ENCODE results near the gene COX14.

The COX14 gene

DNA sequence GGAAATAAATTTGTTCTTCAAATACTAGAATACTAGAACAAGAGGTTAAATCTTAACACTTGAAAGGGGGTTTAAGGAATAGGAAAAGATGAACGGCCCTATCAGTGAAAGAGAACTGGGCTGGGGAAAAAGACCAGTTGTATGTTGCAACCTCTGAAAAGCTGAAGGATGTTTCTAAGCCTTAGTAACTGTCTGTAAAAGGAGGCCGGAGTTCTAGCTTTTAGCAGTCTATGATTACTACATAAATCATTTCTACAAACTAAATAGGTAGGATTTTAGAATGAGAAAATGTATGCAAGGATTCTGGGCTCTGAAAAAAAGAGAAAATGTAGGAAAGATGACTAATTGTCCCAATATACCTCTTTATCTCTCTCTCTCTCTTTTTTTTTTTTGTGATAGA is 50.2 kb downstream of the COX14 start:
- no peak for DNase-seq

DNA sequence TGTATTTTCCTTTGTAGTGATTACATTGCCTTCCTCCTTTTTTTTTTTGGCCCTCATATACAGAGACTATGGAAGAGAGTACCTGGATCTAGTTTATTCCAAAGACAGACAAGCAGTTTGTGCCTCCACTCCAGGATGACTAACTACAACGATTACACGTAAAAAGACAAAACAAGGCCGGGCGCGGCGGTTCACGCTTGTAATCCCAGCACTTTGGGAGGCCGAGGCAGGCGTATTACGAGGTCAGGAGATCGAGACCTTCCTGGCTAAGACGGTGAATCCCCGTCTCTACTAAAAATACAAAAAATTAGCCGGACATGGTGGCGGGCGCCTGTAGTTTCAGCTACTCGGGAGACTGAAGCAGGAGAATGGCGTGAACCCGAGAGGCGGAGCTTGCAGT is 52.9 kb downstream of the COX14 start:
- no peak for DNase-seq

DNA sequence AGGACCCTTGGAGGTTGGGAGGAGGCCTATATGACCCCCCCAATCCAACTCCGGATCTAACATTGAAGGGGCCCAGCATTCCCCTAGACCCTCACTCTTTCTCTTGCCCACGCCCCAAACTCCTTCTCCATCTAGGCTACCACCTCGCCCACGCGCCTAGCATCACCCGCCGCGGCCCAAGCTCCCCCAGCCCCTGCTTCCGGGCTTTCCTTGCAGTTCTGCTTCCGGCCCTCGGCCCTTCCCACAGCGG is 54.7 kb downstream of the COX14 start:
- no peak for DNase-seq

DNA sequence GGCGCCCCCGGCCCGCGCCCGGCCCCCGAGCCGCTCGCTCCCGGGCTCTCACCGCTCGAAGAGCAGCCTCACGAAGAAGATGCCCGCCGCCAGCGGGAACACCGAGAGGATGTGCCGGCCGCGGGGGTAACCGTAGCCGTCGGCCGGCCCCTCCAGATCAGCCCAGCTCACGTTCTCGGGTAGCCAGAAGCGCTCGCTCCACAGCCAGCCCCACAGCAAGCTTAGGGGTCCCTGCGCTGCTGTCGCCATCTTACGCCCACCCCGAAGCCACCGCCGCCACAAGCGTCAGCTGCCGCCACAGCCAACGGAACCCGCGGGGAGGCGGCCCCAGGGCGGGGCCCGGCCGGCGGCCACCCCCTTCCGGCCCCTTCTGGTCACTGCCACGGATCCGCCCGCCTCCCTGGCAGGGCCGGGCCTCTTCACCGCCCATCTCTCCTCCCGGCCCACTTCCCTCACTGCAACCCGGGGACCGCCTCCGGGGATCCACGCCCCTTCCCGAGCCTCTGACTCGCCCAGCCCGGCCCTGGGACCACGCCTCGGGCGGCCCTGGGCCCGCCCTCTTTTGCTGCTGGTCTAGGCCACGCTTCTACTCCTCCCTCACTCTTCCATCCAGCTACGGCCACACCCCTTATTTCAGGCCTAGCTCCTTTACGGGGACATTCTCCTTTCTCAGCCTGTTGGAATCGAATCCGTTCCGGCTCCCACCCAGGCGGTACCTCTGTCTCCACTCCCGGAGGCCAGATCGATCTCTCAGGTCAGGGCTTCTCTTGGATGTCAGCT is 55.2 kb downstream of the COX14 start, which contains the start of gene CERS5:
TSS of gene CERS5 (minus strand) at position 321 of the 780 bp plus-strand sequence. CDS start at position 249, 72 bp downstream.
- peak; percentile 99 for DNase-seq
